HEK293 (cell line): ENCODE data around the gene LRP1B.

Experiments
- CTCF ChIA-PET: fragments of 350-600 bp; formaldehyde crosslinking; extraction: SDS; loops from one replicate; lab custom pipeline; 2021; ENCODE audit warnings: antibody characterized with exemption; lab: Yijun Ruan, JAX
- POLR2A ChIA-PET: fragments of 300-600 bp; formaldehyde crosslinking; extraction: SDS; loops from one replicate; lab custom pipeline; 2020; ENCODE audit warnings: antibody characterized with exemption, inconsistent platforms; lab: Yijun Ruan, JAX
- H3K27ac ChIP-seq: fragments of 200-500 bp; sonication (Bioruptor generic); 2 replicates; pipeline ENCODE4 v1.5.1; 2014; ENCODE audit warnings: low read depth, low read length, control low read depth, inconsistent platforms; ENCODE audit errors: extremely low read depth
- H3K36me3 ChIP-seq, 2 experiments: fragments of 200-500 bp in 1 of 2; sonication (Bioruptor generic) in 1 of 2; 1 replicate in 1 of 2; 2 replicates in 1 of 2; pipeline ENCODE4 v1.5.1; 2014 to 2017; ENCODE audit warnings: inconsistent platforms in 2 of 2, low read length in 2 of 2; ENCODE audit not compliant: control insufficient read depth in 2 of 2, insufficient read depth in 1 of 2
- H3K4me1 ChIP-seq: fragments of 200-500 bp; sonication (Bioruptor generic); 2 replicates; pipeline ENCODE4 v1.5.1; 2014; ENCODE audit warnings: mild to moderate bottlenecking, low read length, inconsistent platforms; ENCODE audit not compliant: control insufficient read depth, insufficient read depth
- H3K4me3 ChIP-seq: 2 replicates; pipeline ENCODE4 v1.5.1; 2011; ENCODE audit warnings: low read depth, mild to moderate bottlenecking, control low read depth, low read length, moderate library complexity
- H3K9me3 ChIP-seq: fragments of 200-500 bp; sonication (Bioruptor generic); 2 replicates; pipeline ENCODE4 v1.5.1; 2014; ENCODE audit warnings: low read depth, low read length, inconsistent platforms; ENCODE audit not compliant: control insufficient read depth, insufficient read depth
- EGR2 ChIP-seq: fragments of 450-650 bp; formaldehyde crosslinking; IDR thresholded peaks from 2 replicates; pipeline ENCODE4 v1.5.1; 2016; ENCODE audit warnings: low read depth, missing biosample characterization, missing genetic modification characterization
- HOXA7 ChIP-seq: sonication (generic); formaldehyde crosslinking; IDR thresholded peaks from 2 replicates; pipeline ENCODE4 v1.8.1; 2022; ENCODE audit warnings: missing genetic modification reagents, borderline replicate concordance
- KLF17 ChIP-seq: fragments of 450-650 bp; formaldehyde crosslinking; IDR thresholded peaks from 2 replicates; pipeline ENCODE4 v1.5.1; 2016; ENCODE audit warnings: missing biosample characterization, missing genetic modification characterization
- PBX3 ChIP-seq: sonication (generic); formaldehyde crosslinking; IDR thresholded peaks from 2 replicates; pipeline ENCODE4 v1.8.1; 2022; ENCODE audit warnings: mild to moderate bottlenecking, moderate library complexity, missing genetic modification reagents
- PRDM10 ChIP-seq: fragments of 450-650 bp; formaldehyde crosslinking; IDR thresholded peaks from 2 replicates; pipeline ENCODE4 v1.5.1; 2016; ENCODE audit warnings: missing biosample characterization, missing genetic modification characterization
- RBAK ChIP-seq: fragments of 450-650 bp; formaldehyde crosslinking; IDR thresholded peaks from 2 replicates; pipeline ENCODE4 v1.5.1; 2016; ENCODE audit warnings: missing biosample characterization, missing genetic modification characterization
- ZBTB11 ChIP-seq: fragments of 450-650 bp; formaldehyde crosslinking; conservative IDR thresholded peaks from 2 replicates; pipeline ENCODE4 v1.5.1; 2016; ENCODE audit warnings: low read depth, missing biosample characterization, missing genetic modification characterization
- ZNF114 ChIP-seq: fragments of 450-650 bp; formaldehyde crosslinking; IDR thresholded peaks from 2 replicates; pipeline ENCODE4 v1.5.0; 2017; ENCODE audit warnings: missing biosample characterization, missing genetic modification characterization
- ZNF157 ChIP-seq: fragments of 450-650 bp; formaldehyde crosslinking; IDR thresholded peaks from 2 replicates; pipeline ENCODE4 v1.5.1; 2016; ENCODE audit warnings: missing biosample characterization, missing genetic modification characterization
- ZNF18 ChIP-seq: fragments of 450-650 bp; formaldehyde crosslinking; IDR thresholded peaks from 2 replicates; pipeline ENCODE4 v1.5.1; 2016; ENCODE audit warnings: missing biosample characterization, missing genetic modification characterization
- ZNF19 ChIP-seq: fragments of 450-650 bp; formaldehyde crosslinking; IDR thresholded peaks from 2 replicates; pipeline ENCODE4; 2016; ENCODE audit warnings: missing biosample characterization, missing genetic modification characterization, low read depth
- ZNF398 ChIP-seq: fragments of 450-650 bp; formaldehyde crosslinking; IDR thresholded peaks from 2 replicates; pipeline ENCODE4 v1.5.1; 2017; ENCODE audit warnings: missing biosample characterization, missing genetic modification characterization
- ZNF404 ChIP-seq: fragments of 450-650 bp; formaldehyde crosslinking; IDR thresholded peaks from 2 replicates; pipeline ENCODE4 v1.5.1; 2017; ENCODE audit warnings: missing biosample characterization, missing genetic modification characterization
- ZNF654 ChIP-seq: fragments of 450-650 bp; formaldehyde crosslinking; IDR thresholded peaks from 2 replicates; pipeline ENCODE4 v1.5.1; 2016; ENCODE audit warnings: low read depth, missing biosample characterization, missing genetic modification characterization
- ZNF704 ChIP-seq: fragments of 450-650 bp; formaldehyde crosslinking; IDR thresholded peaks from 2 replicates; pipeline ENCODE4 v1.5.1; 2016; ENCODE audit warnings: missing biosample characterization, missing genetic modification characterization

LRP1B gene

GRCh38 chr2:140392824-140393223 is 1738.0 kb downstream of the LRP1B start:
- no peaks in the 10 kb centered on the region for H3K9me3 ChIP-seq
- H3K4me1 ChIP-seq, result no peaks in the 10 kb centered on the region
- no peak overlapping the region for H3K4me3 ChIP-seq
- POLR2A ChIA-PET, result no interaction called here
- H3K36me3 ChIP-seq, result no peaks in the 10 kb centered on the region
- TF ChIP-seq ZNF654 (tag by site-specific recombination), result no peak
- no peak for TF ChIP-seq PBX3
- TF ChIP-seq ZNF18, result no peak
- no peak for TF ChIP-seq ZNF704 (tag by site-specific recombination)
- TF ChIP-seq ZNF114 (tag by site-specific recombination), result no peak
- TF ChIP-seq RBAK (tag by site-specific recombination), result no peak
- TF ChIP-seq PRDM10, result no peak
- TF ChIP-seq ZNF157 (tag by site-specific recombination), result no peak
- no peak for TF ChIP-seq HOXA7 (CRISPR knock-in tag)
- TF ChIP-seq EGR2, result no peak
- TF ChIP-seq ZNF404 (tag by site-specific recombination), result no peak
- TF ChIP-seq ZNF19 (tag by site-specific recombination), result no peak
- TF ChIP-seq KLF17 (tag by site-specific recombination), result no peak
- TF ChIP-seq ZBTB11 (tag by site-specific recombination), result no peak
- TF ChIP-seq ZNF398 (tag by site-specific recombination), result no peak
- H3K27ac ChIP-seq, result no peak overlapping the region
- CTCF ChIA-PET, result interaction anchor here (0.7 kb wide), 1 partner anchor 471 kb away, joined by 3 read pairs; no protein-coding TSS in a partner anchor
